ENCODE data around the gene EEF1AKMT3.

EEF1AKMT3 gene

GRCh38 chr12:57741413-57741789, 31.0 kb upstream of the EEF1AKMT3 start:
- peaks cover 4% of the 10 kb centered on the region for H3K36me3 ChIP-seq (ENCODE audit: control insufficient read depth, insufficient read depth, low read length)
- DNase-seq (ENCODE audit: extremely low read depth, insufficient read length): no peak
- no peak for TF ChIP-seq CTCF (IDR thresholded peaks at IDR 0.05; ENCODE audit: insufficient read depth, low read length, poor library complexity, severe bottlenecking)
- H3K4me3 ChIP-seq (replicated peaks; ENCODE audit: low read depth, low read length): peak overlapping the region; percentile 65
- H3K27me3 ChIP-seq (replicated peaks; ENCODE audit: control insufficient read depth, insufficient read depth, low read length): no peaks in the 10 kb centered on the region

GRCh38 chr12:57741844-57742738, 30.3 kb upstream of the EEF1AKMT3 start:
- DNase-seq (ENCODE audit: extremely low read depth, insufficient read length): peak; percentile 72
- Histone ChIP-seq H3K27me3 (replicated peaks; ENCODE audit: control insufficient read depth, insufficient read depth, low read length) (no peaks in the 10 kb centered on the region), H3K4me3 (replicated peaks; ENCODE audit: low read depth, low read length) (peak overlapping the region; percentile 65), H3K36me3 (ENCODE audit: control insufficient read depth, insufficient read depth, low read length) (peaks cover 4% of the 10 kb centered on the region)
- peak; percentile 79 for TF ChIP-seq CTCF (IDR thresholded peaks at IDR 0.05; ENCODE audit: insufficient read depth, low read length, poor library complexity, severe bottlenecking)

GRCh38 chr12:57743769-57744168, 28.6 kb upstream of the EEF1AKMT3 start:
- no peak for TF ChIP-seq CTCF (IDR thresholded peaks at IDR 0.05; ENCODE audit: insufficient read depth, low read length, poor library complexity, severe bottlenecking)
- Histone ChIP-seq H3K36me3 (ENCODE audit: control insufficient read depth, insufficient read depth, low read length) (peaks cover 6% of the 10 kb centered on the region), H3K27me3 (replicated peaks; ENCODE audit: control insufficient read depth, insufficient read depth, low read length) (no peaks in the 10 kb centered on the region), H3K4me3 (replicated peaks; ENCODE audit: low read depth, low read length) (peak overlapping the region; percentile 96; the same call in 1 of the 2 replicates)
- DNase-seq (ENCODE audit: extremely low read depth, insufficient read length): no peak

GRCh38 chr12:57744194-57744776, 28.1 kb upstream of the EEF1AKMT3 start:
- no peak for DNase-seq (ENCODE audit: extremely low read depth, insufficient read length)
- Histone ChIP-seq H3K27me3 (replicated peaks; ENCODE audit: control insufficient read depth, insufficient read depth, low read length) (no peaks in the 10 kb centered on the region), H3K36me3 (ENCODE audit: control insufficient read depth, insufficient read depth, low read length) (peaks cover 9% of the 10 kb centered on the region), H3K4me3 (replicated peaks; ENCODE audit: low read depth, low read length) (peak overlapping the region; percentile 96)
- TF ChIP-seq CTCF (IDR thresholded peaks at IDR 0.05; ENCODE audit: insufficient read depth, low read length, poor library complexity, severe bottlenecking): no peak

- Histone ChIP-seq H3K27me3 (replicated peaks; ENCODE audit: control insufficient read depth, insufficient read depth, low read length) (no peaks in the 10 kb centered on the region), H3K36me3 (ENCODE audit: control insufficient read depth, insufficient read depth, low read length) (peaks cover 6% of the 10 kb centered on the region), H3K4me3 (replicated peaks; ENCODE audit: low read depth, low read length) (peak within 1 kb of the TSS; percentile 96)
- no peak for TF ChIP-seq CTCF (IDR thresholded peaks at IDR 0.05; ENCODE audit: insufficient read depth, low read length, poor library complexity, severe bottlenecking)
- DNase-seq (ENCODE audit: extremely low read depth, insufficient read length): peak; percentile 88
Observed at GRCh38 chr12:57744777-57745484, 27.5 kb upstream of the EEF1AKMT3 start, which contains the start of gene TSPAN31. Gene TSPAN31 (plus strand): TSS chr12:57745039. CDS start chr12:57745155, 116 bp downstream.
